ENCODE results near the gene TNFRSF6B.

DNA sequence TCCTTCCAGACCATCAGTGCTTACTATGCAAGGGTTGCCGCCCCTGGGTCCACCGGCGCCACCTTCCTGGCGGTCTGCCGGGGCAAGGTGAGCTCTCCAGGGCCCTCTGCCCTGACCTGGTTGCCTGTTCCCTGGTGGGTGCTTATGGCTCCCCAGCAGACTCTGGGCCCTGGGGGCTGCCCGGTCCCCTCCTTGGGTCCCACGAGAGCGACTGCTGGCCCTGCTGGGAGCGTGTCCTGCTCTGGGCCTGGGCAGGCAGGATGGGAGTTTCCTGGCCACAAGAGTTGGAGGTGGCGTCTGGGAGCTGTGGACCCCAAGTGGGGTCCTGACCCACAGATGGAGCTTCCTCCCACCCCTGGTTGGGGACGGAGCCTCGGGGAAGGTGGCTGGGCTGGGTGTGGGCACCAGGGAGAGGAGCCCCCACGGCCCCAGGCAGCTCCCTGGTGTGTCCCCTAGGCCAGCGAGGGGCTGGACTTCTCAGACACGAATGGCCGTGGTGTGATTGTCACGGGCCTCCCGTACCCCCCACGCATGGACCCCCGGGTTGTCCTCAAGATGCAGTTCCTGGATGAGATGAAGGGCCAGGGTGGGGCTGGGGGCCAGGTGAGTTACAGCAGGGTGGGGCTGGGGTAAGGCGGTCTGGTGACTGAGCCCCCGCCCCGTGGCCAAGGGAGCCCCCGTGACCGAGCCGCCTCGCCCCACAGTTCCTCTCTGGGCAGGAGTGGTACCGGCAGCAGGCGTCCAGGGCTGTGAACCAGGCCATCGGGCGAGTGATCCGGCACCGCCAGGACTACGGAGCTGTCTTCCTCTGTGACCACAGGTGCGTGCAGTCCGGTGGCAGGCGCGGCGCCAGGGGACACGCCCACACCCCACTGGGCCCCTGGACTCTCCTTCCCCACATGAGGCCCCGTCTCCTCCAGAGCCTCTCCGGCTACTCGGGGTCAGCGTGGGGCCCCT, 7.1 kb upstream of the TNFRSF6B start:
- TF ChIP-seq, protein P1, sequence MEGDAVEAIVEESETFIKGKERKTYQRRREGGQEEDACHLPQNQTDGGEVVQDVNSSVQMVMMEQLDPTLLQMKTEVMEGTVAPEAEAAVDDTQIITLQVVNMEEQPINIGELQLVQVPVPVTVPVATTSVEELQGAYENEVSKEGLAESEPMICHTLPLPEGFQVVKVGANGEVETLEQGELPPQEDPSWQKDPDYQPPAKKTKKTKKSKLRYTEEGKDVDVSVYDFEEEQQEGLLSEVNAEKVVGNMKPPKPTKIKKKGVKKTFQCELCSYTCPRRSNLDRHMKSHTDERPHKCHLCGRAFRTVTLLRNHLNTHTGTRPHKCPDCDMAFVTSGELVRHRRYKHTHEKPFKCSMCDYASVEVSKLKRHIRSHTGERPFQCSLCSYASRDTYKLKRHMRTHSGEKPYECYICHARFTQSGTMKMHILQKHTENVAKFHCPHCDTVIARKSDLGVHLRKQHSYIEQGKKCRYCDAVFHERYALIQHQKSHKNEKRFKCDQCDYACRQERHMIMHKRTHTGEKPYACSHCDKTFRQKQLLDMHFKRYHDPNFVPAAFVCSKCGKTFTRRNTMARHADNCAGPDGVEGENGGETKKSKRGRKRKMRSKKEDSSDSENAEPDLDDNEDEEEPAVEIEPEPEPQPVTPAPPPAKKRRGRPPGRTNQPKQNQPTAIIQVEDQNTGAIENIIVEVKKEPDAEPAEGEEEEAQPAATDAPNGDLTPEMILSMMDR (IDR thresholded peaks at IDR 0.05; ENCODE audit: insufficient read depth, low read depth, low read length): no peak
- TF ChIP-seq EZH2 (IDR thresholded peaks at IDR 0.05; ENCODE audit: insufficient read depth, low read length): no peak

Measured in astrocyte (in vitro differentiated cells and primary cell).